Measurements from ENCODE around the gene GIPR.
"Not testable (repeated sequence)": the region's sequence is repeated elsewhere in the genome, so short reads cannot be mapped to it uniquely, and the experiment has no call there.

Gene GIPR

DNA sequence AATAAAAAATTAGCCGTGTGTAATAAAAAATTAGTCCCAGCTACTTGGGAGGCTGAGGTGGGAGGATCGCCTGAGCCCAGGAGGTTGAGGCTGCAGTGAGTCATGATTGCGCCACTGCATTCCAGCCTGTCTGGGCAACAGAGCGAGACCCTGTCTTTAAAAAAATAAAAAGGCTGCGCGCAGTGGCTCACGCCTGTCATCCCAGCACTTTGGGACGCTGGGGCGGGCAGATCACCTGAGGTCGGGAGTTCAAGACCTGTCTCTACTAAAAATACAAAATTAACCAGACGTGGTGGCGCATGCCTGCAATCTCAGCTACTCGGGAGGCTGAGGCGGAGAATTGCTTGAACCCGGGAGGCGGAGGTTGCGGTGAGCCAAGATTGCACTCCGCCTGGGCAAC, 60.7 kb downstream of the GIPR start:
- H3K4me3 Mint-ChIP-seq = peak overlapping the region; percentile 53
- H3K27me3 Mint-ChIP-seq; H3K27ac Mint-ChIP-seq; H3K36me3 Mint-ChIP-seq; H3K9me3 Mint-ChIP-seq (ENCODE audit: low read depth): not testable (repeated sequence)
- peaks cover 40% of the 10 kb centered on the region for H3K4me1 Mint-ChIP-seq (ENCODE audit: low read depth)

- no peaks in the 10 kb centered on the region for H3K36me3 Mint-ChIP-seq
- H3K9me3 Mint-ChIP-seq (ENCODE audit: low read depth) = no peaks in the 10 kb centered on the region
- H3K27ac Mint-ChIP-seq = peak overlapping the region; percentile 84
- no peaks in the 10 kb centered on the region for H3K27me3 Mint-ChIP-seq
- peaks cover 36% of the 10 kb centered on the region for H3K4me1 Mint-ChIP-seq (ENCODE audit: low read depth)
- peak overlapping the region; percentile 98 for H3K4me3 Mint-ChIP-seq
Measured at GRCh38 chr19:45729800-45730290, 61.8 kb downstream of the GIPR start.

GRCh38 chr19:45730368-45731288, 62.6 kb downstream of the GIPR start, which contains the start of gene FBXO46:
TSS of gene FBXO46 (minus strand) at chr19:45730896. CDS start at chr19:45713495, 17,401 bp downstream.
- H3K36me3 Mint-ChIP-seq = no peaks in the 10 kb centered on the region
- peak within 1 kb of the TSS; percentile 98 for H3K4me3 Mint-ChIP-seq
- H3K9me3 Mint-ChIP-seq (ENCODE audit: low read depth) = no peaks in the 10 kb centered on the region
- H3K4me1 Mint-ChIP-seq (ENCODE audit: low read depth) = peaks cover 36% of the 10 kb centered on the region
- no peaks in the 10 kb centered on the region for H3K27me3 Mint-ChIP-seq
- H3K27ac Mint-ChIP-seq = peak within 1 kb of the TSS; percentile 88
